Activated CD4-positive, alpha-beta T cell treated with anti-CD3 and anti-CD28 coated beads, Interleukin-2, Interleukin-4, amounts not matched to agents 100 ng/mL and 50 ng/mL, durations not matched to agents 16 hours and 8 hours (primary cell): ENCODE measurements around the gene PLAA.

Experiments used
- DNase-seq: peaks from one replicate; pipeline ENCODE4 v3.0.0-alpha.2; 2020; ENCODE audit warnings: low spot score

The PLAA gene

DNA sequence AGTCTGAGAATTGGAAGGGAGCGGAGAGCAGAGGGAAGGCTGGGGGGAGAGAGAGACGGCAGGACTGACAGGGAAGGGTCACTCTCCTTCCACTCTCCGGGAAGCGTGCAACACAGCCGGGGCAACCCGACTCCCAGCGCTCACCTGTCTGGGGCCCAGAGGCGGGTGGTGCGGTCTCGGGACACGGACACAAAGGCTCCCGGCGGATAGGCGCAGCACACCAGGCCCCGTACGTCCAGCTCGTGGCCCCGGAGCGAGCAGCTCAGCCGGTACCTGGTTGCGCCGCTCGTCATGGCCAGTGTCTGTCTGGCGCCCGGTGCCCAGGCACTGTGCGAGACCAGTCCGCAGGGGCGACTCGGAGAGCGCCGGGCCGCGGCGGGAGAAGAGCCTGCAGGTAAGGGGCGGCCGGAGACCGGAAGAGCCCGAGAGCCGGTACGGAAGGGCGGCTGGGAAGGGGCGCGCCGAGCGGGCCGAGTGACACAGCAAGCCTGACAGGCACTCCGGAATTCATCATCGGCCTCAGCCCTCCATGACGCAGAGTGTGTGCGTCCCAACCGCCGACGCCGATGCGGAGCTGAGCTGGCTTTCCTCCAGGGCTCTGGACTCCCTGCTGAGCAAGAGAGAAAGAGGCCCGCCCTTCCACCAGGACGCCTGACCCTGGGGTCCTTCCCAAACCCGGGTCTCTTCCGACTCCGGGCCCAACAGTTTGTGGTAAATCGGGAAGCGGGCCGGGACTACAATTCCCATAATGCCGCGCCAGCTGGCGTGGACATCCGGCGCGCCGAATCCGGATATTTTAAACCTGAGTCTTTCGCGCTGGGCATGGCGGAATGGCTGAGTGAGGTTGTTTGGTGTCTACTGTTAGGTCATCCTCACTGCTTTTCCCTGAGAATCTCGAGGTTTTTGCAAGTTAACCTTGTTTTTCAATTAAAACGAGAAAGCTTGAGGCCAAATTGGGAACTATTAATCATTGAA is at the start of gene PLAA:
Gene PLAA (minus strand): TSS at position 490 of the 975 bp plus-strand sequence. CDS start 197 bp downstream, at position 293.
- peak; percentile 89 for DNase-seq

DNA sequence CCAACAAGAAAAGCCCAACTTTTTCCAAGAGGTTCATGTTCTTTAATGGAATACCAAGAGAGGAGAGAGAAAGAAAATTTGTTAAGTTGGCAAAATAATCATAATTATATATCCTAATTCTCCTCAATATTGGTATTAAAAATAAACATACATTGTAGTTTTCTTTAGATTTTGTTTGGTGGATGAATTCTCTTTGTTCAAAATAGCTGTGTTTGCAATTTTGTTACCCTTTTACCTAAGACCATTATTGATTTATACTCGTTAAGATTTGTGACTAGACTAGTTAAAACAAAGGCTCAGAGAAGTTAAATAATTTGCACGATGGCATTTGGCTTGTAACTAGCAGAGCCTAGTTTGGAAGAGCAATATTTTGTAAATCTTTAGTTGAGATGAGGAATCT is 48.8 kb upstream of the PLAA start:
- no peak for DNase-seq

DNA sequence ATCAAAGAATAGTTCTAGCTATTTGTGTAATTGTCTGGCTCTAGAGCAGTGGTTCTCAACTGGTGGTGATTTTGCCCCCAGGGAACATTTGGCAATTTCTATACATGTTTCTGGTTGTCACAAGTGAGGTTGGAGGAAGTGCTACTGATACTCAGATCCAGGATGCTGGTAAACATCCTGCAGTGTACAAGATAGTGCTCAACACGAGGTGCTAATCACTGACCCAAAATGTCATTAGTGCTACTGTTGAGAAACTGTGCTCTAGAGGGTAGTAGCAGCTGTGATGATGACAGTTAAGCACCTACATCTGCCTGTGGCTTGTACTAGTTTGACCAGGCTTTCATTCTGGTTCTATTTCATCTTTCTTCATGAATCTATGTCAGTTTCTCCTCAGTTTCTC is 36.3 kb upstream of the PLAA start:
- DNase-seq = no peak

DNA sequence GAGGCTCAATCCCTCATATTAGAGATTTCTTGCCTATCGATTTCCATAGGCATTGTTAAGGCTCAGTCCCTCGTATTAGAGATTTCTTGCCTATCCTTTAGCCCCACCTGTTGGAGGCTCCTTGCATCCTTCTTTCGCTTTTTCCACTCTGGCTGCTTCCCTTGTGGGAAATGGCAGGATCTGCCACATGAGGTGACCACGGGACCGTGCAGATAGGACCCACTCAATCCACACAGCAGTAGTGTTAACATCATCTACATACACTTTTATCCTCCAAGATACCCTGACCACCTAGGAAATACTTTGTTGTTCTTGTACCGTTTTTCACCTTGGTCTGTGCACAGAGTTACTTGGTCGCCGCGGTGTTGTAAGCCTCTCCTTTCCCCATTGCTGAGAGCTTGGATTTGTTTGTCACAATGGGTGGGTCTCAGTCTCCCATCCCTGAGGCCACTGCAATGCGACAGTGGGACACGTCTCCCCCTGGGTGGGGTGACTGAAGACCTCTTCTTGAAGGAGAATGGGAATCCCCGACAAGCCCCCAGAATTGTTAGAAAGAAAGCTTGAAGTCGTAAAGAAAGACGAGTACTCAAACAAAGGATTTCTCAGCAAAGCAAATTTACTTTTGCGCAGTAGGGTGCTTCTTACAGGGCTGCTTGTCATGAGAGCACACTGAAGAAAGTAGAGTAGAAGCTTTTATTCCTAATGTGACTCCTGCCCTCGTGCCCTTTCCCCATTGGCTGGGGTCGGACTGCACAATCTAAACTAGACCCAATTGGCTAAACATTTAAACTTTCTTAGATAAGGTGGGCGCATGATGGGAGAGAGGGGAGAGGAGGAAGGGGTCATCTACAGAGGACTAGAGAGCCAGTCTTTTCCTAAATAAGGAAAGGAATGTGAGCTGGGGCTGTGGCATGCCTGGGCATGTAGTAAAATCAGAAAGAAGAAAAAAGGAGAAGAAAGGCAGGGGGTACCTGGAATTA is 29.0 kb upstream of the PLAA start:
- no peak for DNase-seq

DNA sequence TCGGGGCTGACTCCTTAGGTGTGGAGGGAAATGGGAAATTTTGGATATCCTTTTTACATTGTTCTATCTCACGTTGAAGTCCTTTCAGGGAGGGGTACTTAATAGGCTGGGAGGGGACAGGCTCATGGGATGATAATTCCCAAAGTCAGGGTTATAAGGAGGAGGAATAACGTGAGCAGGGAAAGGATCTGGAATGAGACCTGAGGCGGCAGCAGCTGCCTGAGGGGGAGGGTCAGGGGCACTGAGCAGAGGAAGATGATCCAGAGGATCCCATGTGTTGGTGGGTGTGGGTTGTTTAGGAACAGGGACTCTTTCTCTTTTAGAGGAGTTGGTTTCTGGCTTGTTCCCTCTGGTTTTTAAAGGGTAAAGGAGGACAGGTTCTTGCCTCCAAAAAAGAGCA is 27.9 kb upstream of the PLAA start:
- no peak for DNase-seq

DNA sequence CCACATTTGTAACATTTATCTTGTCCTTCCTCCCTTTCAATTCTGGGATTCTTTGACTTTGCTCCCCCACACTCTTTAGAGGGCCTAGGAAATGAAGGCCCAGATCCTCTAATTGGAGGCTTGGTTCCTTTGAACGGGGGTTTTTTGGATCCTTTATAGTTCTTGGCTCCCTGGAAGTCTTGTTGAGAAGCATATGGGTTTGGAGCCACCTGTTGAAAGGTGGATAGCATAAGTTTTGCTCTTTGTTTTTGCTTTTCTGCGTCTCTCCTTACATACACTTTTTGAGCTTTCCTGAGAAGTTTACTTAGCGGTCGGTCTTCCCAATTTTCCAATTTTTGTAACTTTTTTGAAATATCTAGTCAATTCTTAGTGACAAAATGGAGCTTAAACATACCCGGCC is 26.9 kb upstream of the PLAA start:
- DNase-seq = no peak

DNA sequence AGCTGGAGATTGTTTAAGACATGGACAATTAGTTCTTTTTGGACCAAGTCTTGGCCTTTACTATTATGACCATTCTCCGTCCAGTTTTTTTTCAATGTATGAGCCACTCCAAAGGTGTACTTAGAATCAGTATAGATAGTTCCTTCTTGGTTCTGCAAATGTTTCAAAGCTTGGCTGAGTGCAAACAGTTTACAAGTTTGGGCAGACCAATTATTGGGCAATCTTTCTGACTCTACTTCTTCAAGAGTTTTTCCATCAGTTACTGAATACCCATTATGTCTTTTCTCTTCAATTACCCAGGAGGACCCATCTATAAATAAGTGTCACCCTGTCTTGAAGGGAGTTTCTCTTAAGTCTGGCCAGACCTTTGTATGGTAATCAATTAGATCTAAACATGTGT is 24.7 kb upstream of the PLAA start:
- DNase-seq = no peak

DNA sequence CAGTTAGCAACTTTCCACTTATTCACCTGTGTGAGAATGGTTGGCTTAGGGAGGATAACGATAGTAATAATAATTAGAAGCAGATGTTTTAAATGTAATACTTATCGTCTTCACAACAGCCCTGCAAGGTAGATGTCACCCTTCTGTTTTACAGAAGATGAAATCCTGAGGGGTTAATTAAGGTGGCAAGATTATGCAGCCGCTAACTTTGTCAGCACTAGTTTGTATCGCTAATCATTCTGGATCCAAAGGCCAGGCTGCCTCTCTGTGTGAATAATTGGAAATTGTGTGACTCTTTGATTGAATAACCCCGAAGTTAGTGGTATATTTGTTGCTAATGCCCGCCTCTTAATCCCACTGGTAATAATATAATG is 9.8 kb upstream of the PLAA start:
- no peak for DNase-seq

DNA sequence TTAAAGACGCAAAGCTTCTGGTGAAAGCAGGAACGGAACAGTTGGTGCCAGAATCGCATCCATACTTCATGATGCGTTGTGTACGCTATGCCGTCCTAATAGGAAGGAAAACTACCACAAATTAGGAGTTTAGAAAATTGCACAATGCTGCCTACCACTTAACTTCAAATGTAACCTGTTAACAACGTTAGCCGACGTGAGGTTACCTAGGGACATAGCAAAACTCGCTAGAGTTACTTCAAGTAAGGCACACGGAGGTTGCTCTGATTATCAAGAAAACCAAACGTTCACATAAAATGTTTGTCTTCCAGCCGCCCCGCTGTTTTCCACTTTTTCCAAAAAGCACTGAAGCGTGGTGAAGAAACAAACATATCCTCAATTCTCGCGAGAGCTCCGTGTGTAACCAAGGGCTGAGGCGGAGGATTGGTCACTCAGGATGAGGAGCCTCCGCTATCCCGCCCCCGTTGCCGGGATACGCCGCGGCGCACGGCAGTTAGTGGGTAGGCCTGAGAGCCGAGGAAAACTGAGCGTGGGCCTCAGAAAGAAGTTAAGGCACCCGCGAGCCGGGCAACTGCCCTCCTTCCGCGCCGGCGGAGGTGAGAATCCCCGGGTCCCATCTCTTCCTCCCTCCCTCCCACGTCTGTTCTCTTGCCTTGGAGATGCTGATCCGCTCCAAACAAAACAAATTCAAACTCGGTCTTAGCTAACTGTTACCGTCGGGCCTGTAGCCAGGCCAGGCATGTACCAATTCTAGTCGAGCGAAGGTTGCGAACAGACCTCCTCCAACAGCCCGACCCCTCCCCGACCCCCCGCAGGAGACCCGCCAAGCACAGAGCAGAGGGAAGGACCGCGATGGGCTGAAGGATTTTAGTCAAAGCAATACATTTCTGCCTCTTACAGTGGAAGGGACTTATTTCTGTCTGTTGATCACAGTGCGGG is 9.1 kb upstream of the PLAA start, which contains the start of gene IFT74:
Gene IFT74 (plus strand): TSS at position 492 of the 939 bp plus-strand sequence. CDS start 5,556 bp downstream, outside the sequence.
- peak; percentile 95 for DNase-seq

DNA sequence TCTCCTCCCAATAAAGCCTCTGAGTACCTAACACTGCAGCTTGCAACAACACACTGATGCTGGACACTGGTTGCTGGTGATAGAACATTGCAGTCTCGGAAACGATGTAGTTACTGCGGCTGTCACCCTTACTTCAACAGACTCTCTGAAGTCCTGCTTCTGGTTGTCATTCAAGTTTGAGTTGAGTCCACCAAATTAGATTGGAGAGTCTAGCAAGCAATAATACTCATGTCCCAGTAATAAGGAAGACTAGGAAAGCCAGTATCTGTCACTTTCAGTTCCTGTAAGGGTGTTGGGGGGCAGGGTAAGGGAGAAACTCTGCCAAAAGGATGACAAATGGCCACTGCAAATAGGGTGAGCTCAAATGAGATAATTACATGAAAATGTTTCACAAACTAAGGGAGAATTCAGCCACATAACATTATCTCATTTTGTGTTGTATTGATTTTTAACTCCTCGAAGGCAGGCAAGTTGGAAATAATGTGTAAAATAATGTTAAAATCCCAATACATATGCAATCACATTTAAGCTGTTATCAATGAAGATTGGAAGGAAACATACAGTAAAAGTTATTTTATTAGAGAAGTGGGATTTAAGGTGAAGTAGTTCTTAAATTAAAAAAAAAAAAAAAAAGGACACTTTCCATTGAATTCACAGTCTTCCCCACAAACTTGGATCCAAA is 8.3 kb upstream of the PLAA start:
- DNase-seq = no peak

DNA sequence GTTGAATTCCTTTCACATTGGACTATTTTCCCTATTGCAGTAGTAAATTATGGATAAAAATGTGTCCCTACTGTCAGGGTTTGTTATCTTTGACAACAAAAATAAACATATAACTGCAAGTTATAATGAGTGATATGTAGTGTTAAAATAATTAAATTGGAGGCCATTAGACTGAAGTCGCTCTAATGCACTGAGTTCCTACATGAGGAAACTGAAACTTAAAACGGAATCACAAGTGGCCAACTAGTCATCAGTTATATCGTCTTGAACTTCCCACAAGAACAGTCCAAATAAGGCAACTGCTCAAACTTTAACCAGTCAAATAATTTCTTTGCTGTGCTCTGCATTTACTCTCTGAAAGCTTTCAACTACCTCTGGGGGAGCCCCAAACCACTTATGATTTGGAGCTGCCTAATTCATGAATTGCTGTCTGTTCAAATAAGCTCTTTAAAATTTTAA is 7.0 kb upstream of the PLAA start:
- peak; percentile 53 for DNase-seq

DNA sequence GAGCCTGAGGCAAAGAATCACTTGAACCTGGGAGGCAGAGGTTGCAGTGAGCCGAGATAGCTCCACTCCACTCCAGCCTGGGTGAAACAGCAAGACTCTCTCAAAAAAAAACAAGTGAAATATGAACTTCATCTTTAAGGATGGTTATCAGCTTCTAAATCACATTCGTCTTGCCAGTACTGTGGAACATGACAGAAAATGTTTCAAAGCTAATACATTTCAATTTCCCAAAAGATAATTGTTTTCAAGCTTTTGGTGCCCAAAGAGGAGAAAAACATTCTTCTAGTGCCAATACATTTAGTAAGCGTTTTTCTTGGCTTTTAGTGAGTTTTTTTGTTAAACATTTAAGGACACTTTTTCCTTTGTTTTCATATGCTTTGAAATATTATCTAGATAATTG is 4.8 kb upstream of the PLAA start:
- no peak for DNase-seq

DNA sequence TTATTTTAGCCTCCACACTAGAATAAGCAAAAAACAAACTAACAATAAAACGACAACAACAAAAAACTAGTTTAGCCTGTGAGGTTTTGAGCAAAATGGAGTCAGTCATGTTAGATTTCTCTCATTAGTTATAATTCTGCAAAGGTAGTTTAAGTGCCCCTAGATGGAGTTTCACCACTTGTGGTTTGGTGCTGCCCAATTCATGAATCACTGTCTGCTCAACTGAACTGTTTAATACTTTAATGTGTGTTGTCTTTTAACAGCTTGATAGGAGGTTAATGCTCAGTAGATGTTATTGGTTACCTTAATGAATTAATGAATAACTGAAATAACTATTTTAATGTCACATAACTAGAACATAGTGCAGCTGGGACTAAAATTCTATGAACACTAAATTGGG is 3.5 kb upstream of the PLAA start:
- no peak for DNase-seq

DNA sequence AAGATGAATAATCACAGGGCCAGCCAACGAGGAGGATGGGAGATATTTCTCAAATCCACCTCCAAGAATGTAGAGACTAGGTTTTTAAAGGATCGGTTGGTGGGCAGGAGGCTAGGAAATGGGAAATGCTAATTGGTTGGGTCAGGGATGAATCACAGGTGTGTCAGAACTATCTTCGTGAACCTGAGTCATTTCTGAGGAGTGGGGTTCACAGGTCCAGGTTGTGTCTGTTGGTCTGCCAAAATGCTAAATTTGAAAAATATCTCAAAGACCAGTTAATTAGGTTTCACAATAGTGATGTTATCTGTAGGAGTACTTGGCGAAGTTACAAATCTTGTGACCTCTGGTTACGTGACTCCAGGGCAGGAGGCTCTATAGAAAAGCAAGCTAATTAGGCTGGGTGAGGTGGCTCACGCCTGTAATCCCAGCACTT is 2.6 kb upstream of the PLAA start:
- no peak for DNase-seq

DNA sequence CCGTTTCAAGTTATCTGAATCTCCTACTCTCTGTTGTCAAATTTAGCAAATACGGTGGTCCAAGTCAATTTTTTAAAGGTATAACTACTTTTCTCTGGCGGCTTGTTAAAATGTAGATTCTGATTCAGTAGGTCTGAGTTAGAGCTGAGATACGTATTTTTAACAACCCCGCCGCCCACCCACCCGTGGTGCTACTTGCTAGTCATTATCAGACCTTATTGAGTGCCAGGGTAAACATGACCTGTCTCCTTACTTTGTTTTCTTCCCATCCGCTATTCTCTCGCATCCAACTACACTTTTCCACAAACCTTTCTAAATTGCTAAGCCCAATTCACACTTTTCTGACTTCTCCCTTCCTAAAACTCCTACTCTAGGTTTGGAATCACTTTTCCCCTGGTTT is 694 bp upstream of the PLAA start:
- DNase-seq = no peak

DNA sequence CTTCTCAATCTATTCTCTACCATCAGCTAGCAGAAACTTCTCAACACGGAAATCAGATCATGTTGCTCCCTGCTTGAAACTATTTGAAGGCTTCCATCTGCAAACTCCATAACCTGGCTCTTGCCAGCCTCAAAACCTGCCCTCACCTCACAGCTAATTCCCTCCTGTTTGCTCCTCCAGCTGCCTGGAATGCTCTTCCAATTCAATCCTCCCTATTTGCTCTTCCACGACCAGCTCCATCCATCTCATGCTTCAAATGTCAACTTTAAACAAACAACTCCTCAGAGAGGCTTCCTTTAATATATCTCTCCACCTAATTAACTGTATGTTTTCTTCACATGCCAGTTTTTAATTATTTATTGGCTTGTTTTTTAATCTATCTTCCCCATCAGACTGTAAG is 1.5 kb downstream of the PLAA start:
- no peak for DNase-seq

DNA sequence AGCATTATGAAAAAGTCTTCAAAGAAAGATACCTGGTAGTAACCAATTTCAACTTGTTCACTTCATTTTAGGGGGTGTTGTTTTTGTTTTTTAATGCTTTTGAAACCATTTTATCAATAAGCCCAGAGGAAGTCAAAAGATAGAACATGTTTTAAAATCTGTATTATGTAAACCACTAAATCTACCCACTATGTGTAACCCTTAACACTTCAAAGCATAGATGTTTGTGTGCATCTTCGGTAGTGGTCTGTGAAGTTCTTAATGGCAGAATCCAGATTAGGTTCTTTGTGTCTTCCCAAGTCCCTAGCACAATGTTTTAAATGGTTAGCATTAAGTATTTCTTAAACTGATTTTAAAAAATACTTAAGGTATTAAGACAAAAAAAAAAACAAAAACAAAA is 6.3 kb downstream of the PLAA start:
- DNase-seq = no peak

DNA sequence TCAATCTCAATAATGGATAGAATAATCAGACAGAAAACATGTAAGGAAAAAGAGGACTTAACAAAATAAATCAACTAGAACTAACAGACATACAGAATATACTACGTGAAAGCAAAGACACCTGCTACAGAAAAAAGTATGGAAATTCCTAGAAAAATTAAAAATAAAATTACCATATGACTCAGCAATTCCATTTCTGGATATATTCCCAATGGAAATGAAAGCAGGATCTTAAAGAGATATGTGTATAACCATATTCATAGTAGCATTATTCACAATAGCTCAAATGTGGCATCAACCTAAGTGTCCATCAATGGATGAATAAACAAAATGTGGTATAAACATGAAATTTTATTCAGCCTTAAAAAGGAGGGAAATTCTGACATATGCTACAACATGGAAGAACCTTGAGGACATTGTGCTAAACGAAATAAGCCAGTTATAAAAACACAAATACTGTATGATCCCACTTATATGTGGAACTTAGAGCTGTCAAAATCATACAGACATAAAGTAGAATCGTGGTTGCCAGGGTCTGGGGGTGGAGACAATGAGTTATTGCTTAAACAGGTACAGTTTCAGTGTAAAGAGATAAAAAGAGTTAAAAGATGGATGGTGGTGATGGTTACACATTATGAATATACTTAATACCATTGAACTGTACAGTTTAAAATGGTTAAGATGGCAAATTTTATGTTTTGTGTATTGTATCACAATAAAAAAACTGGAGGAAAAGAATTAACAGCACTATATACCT is 6.9 kb downstream of the PLAA start:
- no peak for DNase-seq

DNA sequence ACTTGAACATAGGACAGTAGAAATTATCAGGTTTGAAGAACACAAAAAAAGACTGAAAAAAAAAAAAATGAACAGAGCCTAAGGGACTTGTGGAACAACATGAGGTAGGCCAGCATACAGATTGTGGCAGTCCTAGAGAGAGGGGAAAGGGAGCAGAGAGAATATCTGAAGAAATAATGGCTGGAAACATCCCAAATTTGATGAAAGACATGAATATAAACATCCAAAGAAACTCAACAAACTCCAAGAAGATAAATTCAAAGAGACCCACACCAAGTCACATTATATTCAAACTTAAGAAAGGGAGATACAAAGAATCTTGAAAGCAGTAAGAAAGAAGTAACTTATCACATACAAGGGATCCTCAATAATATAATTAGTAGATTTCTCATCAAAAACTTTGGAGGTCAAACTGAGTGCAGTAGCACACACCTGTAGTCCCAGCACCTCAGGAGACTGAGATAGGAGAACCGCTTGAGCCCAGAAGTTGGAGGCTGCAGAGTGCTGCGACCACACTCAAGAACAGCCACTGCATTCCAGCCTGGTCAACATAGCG is 9.1 kb downstream of the PLAA start:
- DNase-seq = no peak

DNA sequence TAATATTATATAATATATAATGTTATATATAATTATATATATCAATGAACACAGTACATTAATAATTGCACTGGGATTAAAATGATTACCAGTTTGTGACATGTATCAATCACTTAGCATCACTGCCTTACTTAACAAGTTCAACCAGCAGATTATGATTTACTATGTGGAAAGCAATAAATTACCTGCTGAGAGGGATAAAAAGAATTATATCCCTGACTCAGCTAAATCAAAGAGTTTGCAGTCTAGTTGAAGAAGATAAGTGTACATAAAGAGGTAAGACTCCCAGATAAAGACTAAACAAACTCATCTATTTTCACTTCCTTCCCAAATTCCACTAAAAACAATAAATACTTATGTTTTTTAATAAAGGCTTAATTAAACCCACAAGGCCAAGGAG is 11.2 kb downstream of the PLAA start:
- no peak for DNase-seq
